ENCODE results near the gene SGSM2.

Gene SGSM2

DNA sequence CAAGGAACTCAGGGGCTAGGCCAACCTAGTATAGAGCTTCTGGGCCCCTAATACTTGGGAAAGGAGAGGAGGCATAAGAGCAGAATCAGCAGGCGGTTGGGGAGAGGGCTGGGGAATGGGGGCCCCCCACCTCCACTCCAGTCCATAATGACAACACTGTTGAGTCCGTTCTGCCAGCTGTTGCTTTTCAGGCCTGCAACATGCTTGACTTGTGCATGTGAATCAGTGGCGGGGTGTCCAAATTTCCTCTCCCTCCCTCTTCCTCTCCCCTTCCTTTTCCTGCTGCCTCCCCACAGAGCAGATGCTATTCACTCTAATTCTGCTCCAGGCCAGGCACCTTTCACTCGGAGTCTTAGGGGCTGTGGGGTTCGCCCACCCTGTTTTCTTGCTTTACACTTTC lies 31.7 kb downstream of the SGSM2 start:
- no peak for DNase-seq (ENCODE audit: low spot score in 2 of 2)
- no peak for ATAC-seq (ENCODE audit: low read depth)
- H3K4me3 Mint-ChIP-seq = no peak overlapping the region
- peaks cover 12% of the 10 kb centered on the region for H3K36me3 Mint-ChIP-seq
- no peaks in the 10 kb centered on the region for H3K27me3 Mint-ChIP-seq
- H3K27ac Mint-ChIP-seq = no peak overlapping the region
- no peaks in the 10 kb centered on the region for H3K9me3 Mint-ChIP-seq
- no peaks in the 10 kb centered on the region for H3K4me1 Mint-ChIP-seq

DNA sequence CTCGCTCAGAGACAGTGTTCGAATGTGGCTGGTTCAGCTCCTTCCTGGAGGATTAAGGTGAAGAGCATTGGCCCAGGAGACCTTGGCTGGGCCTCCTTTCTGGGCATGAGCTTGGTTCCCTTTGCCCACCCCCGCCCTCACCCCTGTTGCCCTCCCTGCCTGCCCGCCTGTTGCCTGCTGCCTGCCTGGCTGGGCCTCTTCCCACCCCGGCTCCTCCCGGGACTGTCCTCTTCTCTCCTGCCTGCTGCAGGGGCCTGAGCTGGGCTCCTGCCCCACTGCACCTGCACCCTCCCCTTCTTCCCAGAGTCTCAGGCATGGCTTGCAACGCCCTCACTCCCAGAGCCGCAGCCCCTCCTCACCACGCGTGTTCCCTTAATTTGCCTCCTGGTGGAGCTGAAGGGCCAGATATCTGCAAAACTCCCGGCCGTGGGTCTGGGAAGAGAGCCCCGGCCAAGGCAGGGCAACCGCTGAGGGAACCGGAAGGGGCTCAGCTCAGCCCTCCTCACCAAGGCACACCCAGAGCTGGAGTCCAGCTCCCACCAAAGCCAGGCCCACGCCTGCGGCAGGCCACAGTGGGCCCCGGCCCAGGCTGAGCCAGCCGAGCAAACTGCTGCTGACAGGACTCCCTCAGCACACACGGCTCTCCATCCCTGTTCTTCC lies 32.4 kb downstream of the SGSM2 start:
- Mint-ChIP-seq H3K36me3 (peaks cover 10% of the 10 kb centered on the region), H3K4me3 (no peak overlapping the region), H3K27me3 (no peaks in the 10 kb centered on the region), H3K9me3 (no peaks in the 10 kb centered on the region), H3K27ac (no peak overlapping the region), H3K4me1 (no peaks in the 10 kb centered on the region)
- DNase-seq (ENCODE audit: low spot score in 2 of 2) = no peak
- ATAC-seq (ENCODE audit: low read depth) = no peak

DNA sequence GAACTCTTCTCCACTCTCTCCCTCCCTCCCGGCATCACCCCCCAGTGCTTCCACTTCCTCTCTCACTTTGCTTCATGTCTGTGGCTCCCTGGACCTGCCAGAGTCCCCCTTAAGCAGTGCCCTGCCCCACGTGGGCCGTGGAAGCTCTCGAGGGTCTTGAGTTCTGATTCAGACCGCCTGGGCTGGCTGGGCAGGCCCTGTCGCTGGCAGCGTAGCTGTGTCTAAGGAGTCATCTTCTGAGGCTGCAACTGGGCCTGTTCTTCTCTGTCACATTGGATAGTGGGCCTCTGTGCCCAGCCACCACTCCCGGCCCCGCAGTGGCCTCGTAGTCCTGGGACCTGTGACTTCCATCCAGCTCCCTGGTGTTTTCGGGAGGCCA lies 32.9 kb downstream of the SGSM2 start:
- Mint-ChIP-seq H3K4me1 (no peaks in the 10 kb centered on the region), H3K27ac (no peak overlapping the region), H3K9me3 (no peaks in the 10 kb centered on the region), H3K4me3 (no peak overlapping the region), H3K36me3 (peaks cover 12% of the 10 kb centered on the region), H3K27me3 (no peaks in the 10 kb centered on the region)
- ATAC-seq (ENCODE audit: low read depth) (no peak), DNase-seq (ENCODE audit: low spot score in 2 of 2) (no peak)

DNA sequence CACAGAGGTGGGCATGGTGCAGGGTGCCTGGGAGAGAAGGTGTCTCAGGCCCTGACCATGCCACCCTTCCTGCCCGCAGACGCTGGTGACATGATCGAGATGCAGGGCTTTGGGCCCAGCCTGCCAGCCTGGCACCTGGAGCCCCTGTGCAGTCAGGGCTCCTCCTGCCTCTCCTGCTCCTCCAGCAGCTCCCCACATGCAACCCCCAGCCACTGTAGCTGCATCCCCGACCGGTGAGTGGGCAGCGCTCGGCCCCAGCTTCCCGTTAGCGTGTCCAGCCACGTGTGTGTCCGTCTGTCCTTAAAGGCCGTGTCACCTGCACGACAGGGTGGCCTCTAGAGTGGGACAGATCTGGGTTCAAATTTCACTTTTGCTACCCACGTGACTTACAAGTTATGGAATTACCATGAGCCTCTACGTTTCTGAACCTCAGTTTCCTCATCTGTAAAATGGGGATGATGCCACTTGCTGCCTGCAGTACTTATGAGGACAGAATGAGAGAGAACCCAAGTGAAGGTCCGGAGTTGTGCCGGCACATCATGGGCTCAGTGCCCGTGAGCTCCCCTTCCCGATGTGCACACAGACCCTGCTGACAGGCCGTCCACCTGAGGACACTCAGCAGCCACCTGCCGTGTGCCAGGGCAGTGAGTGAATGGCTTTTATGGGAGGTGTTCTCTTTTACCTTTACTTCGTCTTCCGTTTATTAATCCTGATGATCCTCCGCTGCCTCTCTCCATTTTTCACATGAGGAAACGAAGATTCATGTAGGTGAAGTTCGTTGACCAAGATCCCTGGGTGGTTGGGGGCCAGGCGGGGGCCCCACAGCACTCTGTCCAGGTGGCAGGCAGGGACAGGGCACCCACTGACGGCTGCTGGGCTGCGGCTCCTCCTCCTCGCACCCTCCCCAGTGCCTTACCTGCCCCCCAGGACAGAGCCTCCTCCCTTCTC lies 34.2 kb downstream of the SGSM2 start:
- no peaks in the 10 kb centered on the region for H3K9me3 Mint-ChIP-seq
- no peak for DNase-seq (ENCODE audit: low spot score in 2 of 2)
- H3K4me3 Mint-ChIP-seq = no peak overlapping the region
- ATAC-seq (ENCODE audit: low read depth) = no peak
- H3K4me1 Mint-ChIP-seq = no peaks in the 10 kb centered on the region
- peaks cover 9% of the 10 kb centered on the region for H3K36me3 Mint-ChIP-seq
- H3K27me3 Mint-ChIP-seq = no peaks in the 10 kb centered on the region
- peak overlapping the region; percentile 35 for H3K27ac Mint-ChIP-seq

DNA sequence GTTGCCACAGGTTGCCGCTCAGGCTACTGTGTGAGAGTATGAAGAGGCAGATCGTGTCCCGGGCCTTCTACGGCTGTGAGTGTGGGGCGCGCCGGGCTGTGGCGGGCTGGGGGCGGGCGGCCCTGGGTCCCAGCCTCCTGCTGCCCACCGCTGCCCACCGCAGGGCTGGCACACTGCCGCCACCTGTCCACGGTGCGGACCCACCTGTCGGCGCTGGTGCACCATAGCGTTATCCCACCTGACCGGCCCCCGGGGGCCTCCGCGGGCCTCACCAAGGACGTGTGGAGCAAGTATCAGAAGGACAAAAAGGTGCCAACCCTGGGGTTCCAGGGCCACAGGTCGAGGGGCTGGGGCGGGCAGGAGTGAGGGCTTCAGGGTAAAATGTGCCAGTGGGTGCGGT lies 34.9 kb downstream of the SGSM2 start:
- H3K27ac Mint-ChIP-seq = no peak overlapping the region
- H3K27me3 Mint-ChIP-seq = no peaks in the 10 kb centered on the region
- no peaks in the 10 kb centered on the region for H3K4me1 Mint-ChIP-seq
- ATAC-seq (ENCODE audit: low read depth) (no peak), DNase-seq (ENCODE audit: low spot score in 2 of 2) (no peak)
- no peak overlapping the region for H3K4me3 Mint-ChIP-seq
- H3K36me3 Mint-ChIP-seq = peaks cover 12% of the 10 kb centered on the region
- H3K9me3 Mint-ChIP-seq = no peaks in the 10 kb centered on the region

DNA sequence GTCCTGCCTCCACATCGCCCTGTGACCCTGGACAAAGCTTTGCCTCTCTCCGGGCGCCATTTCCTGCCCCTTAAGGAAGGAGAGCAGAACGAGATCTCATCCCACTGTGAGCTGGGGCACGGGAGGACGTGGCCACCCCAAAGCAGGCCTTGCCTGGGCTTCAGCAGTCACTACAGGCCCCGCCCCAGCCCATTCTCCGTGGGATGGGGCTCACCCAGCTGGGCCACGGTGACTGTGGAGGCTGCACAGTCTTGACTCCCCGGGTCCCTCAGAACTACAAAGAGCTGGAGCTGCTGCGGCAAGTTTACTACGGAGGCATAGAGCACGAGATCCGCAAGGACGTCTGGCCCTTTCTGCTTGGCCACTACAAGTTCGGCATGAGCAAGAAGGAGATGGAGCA lies 35.4 kb downstream of the SGSM2 start:
- H3K27ac Mint-ChIP-seq = no peak overlapping the region

DNA sequence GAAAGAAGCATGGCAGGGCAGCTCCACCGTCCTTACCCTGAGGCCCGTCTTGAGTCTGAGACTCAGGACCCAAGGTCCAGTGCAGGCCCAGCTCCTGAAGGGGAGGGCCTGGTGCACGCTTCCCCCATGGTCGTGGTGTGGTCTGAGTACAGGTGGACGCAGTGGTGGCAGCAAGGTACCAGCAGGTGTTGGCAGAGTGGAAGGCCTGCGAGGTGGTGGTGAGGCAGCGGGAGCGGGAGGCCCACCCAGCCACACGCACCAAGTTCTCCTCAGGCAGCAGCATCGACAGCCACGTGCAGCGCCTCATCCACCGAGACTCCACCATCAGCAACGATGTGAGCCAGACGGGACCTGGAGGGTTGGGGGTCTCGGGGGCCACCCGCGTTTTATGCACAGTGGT lies 35.9 kb downstream of the SGSM2 start:
- ATAC-seq (ENCODE audit: low read depth) (no peak), DNase-seq (ENCODE audit: low spot score in 2 of 2) (no peak)
- H3K4me3 Mint-ChIP-seq = no peak overlapping the region
- no peaks in the 10 kb centered on the region for H3K9me3 Mint-ChIP-seq
- H3K27ac Mint-ChIP-seq = no peak overlapping the region
- H3K27me3 Mint-ChIP-seq = no peaks in the 10 kb centered on the region
- H3K4me1 Mint-ChIP-seq = no peaks in the 10 kb centered on the region
- peaks cover 11% of the 10 kb centered on the region for H3K36me3 Mint-ChIP-seq

More for the DNA sequence above, 35.4 kb downstream of the SGSM2 start:
- Mint-ChIP-seq H3K27me3 (no peaks in the 10 kb centered on the region), H3K9me3 (no peaks in the 10 kb centered on the region), H3K4me3 (no peak overlapping the region), H3K36me3 (peaks cover 11% of the 10 kb centered on the region), H3K4me1 (no peaks in the 10 kb centered on the region)
- ATAC-seq (ENCODE audit: low read depth) (no peak), DNase-seq (ENCODE audit: low spot score in 2 of 2) (no peak)

DNA sequence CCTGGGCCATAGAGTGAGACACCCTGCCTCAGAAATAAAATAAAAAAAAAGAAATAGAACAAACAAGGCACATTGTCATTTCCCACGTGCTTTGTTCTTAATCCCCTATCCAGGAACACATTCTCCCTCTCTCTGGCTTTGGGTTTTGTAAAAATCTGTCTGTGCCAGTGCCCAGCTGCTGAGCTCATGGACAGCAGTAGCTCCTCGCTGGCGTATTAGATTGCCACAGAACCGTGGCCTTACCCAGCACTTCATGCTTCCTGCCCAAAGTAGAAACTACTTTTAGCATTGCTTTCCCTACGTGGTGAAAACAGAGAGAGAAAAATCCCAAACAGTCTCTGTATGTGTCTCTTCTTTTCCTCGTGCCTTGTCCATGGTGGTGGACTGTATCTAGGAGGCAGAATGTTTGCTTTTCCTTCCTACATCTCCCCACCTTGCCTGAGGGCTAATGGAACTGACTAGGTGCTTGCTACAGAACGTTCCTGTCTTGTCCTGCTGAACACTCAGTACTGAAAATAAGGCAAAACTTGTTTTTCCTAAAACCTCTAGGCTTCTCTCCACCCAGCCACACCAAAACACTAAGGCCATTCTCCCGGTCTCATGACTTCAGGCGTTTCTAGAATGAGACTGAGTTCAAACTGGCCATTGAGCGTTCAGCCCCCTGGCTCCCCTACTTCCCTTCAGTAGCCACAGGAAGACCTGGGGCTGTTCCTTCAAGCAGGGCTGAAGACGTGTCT lies 37.4 kb downstream of the SGSM2 start:
- H3K4me1 Mint-ChIP-seq = no peaks in the 10 kb centered on the region
- H3K27me3 Mint-ChIP-seq = no peaks in the 10 kb centered on the region
- H3K4me3 Mint-ChIP-seq = no peak overlapping the region
- H3K36me3 Mint-ChIP-seq = peaks cover 11% of the 10 kb centered on the region
- no peak for ATAC-seq (ENCODE audit: low read depth)
- no peaks in the 10 kb centered on the region for H3K9me3 Mint-ChIP-seq
- DNase-seq (ENCODE audit: low spot score in 2 of 2) = no peak
- H3K27ac Mint-ChIP-seq = peak overlapping the region; percentile 53

DNA sequence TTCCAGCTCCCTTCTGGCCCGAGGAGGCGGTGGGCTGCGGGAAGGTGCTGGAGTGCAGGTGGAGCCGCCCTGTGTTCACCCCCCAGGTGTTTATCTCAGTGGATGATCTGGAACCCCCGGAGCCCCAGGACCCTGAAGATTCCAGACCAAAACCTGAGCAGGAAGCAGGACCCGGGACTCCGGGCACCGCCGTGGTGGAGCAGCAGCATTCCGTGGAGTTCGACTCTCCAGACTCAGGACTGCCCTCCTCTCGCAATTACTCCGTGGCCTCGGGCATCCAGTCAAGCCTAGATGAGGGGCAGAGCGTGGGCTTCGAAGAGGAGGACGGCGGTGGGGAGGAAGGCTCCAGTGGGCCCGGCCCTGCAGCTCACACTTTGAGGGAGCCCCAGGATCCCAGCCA lies 38.1 kb downstream of the SGSM2 start:
- no peaks in the 10 kb centered on the region for H3K27me3 Mint-ChIP-seq
- H3K4me3 Mint-ChIP-seq = no peak overlapping the region
- no peak overlapping the region for H3K27ac Mint-ChIP-seq
- DNase-seq (ENCODE audit: low spot score in 2 of 2) (no peak), ATAC-seq (ENCODE audit: low read depth) (no peak)
- H3K36me3 Mint-ChIP-seq = peaks cover 9% of the 10 kb centered on the region
- no peaks in the 10 kb centered on the region for H3K9me3 Mint-ChIP-seq
- no peaks in the 10 kb centered on the region for H3K4me1 Mint-ChIP-seq

DNA sequence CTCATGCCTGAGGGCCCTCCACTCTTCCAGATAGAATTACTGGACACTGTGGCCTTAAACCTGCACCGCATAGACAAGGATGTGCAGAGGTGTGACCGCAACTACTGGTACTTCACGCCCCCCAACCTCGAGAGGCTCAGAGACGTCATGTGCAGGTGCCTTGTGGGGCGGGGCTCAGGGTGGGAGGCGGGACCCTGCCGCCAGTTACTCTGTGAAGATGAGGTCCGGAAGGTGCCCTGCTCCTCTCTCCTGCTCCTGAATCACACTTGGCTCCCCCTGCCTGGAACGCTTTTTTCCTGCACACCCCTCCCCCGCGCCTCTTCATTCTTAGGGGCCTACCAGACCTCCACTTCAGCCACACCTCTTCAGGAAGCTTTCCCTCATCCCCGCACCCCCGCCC lies 38.8 kb downstream of the SGSM2 start:
- H3K9me3 Mint-ChIP-seq = no peaks in the 10 kb centered on the region
- no peak overlapping the region for H3K27ac Mint-ChIP-seq
- ATAC-seq (ENCODE audit: low read depth) (no peak), DNase-seq (ENCODE audit: low spot score in 2 of 2) (no peak)
- H3K27me3 Mint-ChIP-seq = no peaks in the 10 kb centered on the region
- H3K4me1 Mint-ChIP-seq = no peaks in the 10 kb centered on the region
- H3K36me3 Mint-ChIP-seq = peaks cover 11% of the 10 kb centered on the region
- H3K4me3 Mint-ChIP-seq = no peak overlapping the region

DNA sequence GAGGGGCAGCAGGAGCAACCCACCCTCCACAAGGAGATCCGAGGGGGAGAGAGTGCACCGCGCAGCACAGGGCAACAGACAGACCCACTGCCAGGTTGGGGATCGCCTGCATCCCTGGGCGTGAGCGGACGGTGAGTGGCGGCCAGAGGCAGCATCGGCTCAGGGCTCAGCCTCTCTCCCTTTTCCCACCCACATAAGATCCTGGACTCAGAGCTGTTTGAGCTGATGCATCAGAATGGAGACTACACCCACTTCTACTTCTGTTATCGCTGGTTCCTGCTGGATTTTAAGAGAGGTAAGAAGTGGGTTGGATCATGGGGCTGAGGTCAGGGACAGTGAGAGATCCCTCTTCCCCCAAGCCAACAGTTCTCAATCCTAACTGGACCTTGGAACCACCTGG lies 40.4 kb downstream of the SGSM2 start:
- Mint-ChIP-seq H3K4me3 (no peak overlapping the region), H3K4me1 (no peaks in the 10 kb centered on the region), H3K36me3 (peaks cover 8% of the 10 kb centered on the region), H3K27ac (no peak overlapping the region), H3K9me3 (no peaks in the 10 kb centered on the region), H3K27me3 (no peaks in the 10 kb centered on the region)
- ATAC-seq (ENCODE audit: low read depth) (no peak), DNase-seq (ENCODE audit: low spot score in 2 of 2) (no peak)

DNA sequence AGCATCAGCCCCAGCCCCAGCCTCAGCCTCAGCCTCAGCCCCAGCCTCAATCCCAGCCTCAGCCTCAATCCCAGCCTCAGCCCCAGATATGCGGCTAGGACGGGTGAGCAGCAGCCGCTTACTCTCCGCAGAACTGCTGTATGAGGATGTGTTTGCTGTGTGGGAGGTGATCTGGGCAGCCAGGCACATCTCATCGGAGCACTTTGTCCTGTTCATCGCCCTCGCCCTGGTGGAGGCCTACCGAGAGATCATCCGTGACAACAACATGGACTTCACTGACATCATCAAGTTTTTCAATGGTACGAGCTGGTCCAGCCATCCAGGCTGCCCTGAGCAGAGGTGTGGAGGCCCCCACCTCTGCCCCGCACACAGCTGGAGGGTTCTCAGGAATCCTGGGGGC lies 41.6 kb downstream of the SGSM2 start:
- H3K4me1 Mint-ChIP-seq = no peaks in the 10 kb centered on the region
- peaks cover 8% of the 10 kb centered on the region for H3K36me3 Mint-ChIP-seq
- no peak overlapping the region for H3K4me3 Mint-ChIP-seq
- no peaks in the 10 kb centered on the region for H3K27me3 Mint-ChIP-seq
- DNase-seq (ENCODE audit: low spot score in 2 of 2) = no peak
- ATAC-seq (ENCODE audit: low read depth) = no peak
- no peaks in the 10 kb centered on the region for H3K9me3 Mint-ChIP-seq
- H3K27ac Mint-ChIP-seq = no peak overlapping the region

DNA sequence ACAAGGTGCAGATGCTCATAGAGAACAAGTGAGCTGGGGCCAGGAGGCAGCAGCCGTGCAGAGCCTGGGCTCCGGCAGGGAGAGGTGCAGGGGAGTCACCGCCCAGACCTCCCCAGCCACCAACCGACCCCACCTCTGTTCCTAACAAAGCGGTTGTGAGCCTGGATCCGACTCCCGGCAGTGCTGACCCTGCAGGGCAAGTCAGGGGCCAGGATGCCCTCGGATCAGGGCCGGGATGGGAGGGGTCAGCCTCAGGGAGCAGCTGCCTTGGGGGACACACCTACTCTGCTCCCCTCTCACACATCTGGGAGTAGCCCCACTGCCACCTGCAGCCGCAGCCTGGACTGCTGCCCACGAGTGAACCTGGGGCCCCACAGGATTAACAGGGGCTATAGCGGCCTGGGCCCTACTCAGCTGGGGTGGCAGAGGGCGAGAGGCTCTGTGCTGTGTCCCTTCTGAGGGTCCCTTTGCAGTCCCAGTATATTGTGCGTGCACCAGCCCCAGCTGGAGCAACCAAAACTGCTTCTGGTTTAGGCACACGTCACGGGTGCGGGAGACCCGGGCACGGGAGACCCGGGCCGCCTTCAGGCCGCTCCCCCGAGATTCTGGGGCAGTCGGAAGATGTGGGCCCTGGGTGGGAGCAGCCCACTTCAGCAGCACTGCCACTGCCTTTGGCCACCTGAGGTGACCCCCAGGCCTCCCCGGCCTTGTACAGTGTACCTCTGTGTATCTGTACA lies 42.4 kb downstream of the SGSM2 start:
- H3K27ac Mint-ChIP-seq = no peak overlapping the region

More for the DNA sequence above, 42.4 kb downstream of the SGSM2 start:
- H3K36me3 Mint-ChIP-seq = peaks cover 9% of the 10 kb centered on the region
- ATAC-seq (ENCODE audit: low read depth) (no peak), DNase-seq (ENCODE audit: low spot score in 2 of 2) (no peak)
- H3K9me3 Mint-ChIP-seq = no peaks in the 10 kb centered on the region
- no peaks in the 10 kb centered on the region for H3K4me1 Mint-ChIP-seq
- H3K4me3 Mint-ChIP-seq = no peak overlapping the region
- H3K27me3 Mint-ChIP-seq = no peaks in the 10 kb centered on the region
